GM04504 (cell line): ENCODE results near the gene VPS35.

ENCODE experiments used
- DNase-seq: peaks from one replicate; pipeline ENCODE4 v3.0.0-alpha.2; 2012; ENCODE audit warnings: low read depth

Gene VPS35

DNA sequence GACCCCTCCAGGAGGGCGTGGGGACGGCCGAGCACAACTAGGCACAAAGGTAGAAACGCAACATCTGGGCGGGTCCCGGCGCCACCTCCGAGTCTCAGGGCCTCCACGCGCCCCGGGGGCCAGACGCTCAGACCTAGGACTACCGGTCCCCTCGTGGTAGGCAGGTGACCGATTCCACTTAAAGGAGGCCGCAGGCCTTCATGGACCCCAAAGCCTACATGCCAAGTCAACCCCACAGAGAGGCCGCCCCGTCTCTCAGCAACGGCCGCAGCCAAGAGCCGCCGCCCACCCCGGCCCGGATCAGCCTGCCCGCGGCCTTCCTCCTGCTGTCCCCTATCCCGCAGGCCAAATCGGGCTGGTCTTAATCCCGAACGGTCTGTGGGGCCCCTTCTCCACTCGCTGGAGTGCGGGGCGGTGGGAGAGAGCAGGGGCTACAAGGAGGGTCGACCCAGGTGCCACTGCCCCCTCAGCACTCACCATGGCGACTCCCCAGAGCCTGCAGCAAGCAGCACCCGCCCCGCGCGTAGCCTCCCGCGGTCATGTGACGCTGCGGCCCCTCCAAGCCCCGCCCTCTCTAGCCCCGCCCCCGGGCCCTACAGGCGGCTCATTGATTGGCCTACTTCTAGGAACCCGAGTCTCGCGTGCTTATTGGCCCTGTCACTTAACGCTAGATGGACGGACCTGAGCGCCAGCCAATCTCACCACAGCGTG, at the start of gene VPS35:
Gene VPS35, minus strand, starts transcription at position 525 of the 711 bp plus-strand sequence. Its CDS starts 45 bp downstream, at position 480.
- DNase-seq: peak; percentile 98

DNA sequence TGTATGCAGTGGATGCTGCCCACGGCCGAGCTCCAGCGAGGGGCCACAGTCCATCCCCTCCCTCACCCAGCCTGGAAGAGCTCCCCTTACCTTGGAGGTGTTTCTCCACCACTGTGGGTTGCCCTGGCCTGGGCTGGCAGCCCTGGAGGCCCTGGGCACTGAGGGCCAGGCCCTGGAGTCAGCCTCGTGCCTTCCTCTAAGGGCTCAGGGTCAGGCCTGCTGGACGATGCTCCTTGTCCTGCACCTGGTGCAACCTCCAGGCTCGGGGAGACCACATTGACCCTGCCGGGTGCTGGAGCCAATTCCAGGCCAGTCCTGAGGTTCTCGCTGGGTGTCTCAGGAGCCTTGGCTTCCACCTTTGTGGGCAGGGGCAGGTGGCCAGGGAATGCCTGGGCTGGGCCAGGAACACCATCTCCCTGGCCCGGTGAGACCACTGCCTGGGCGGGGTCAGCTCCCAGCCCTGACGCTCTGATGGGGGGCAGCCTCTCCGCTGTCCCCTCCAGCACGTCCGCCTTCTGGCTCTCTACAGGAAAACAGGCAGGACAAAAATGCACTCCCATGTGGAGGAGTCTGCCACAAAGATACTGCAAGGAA, 48.7 kb upstream of the VPS35 start:
- DNase-seq: no peak

DNA sequence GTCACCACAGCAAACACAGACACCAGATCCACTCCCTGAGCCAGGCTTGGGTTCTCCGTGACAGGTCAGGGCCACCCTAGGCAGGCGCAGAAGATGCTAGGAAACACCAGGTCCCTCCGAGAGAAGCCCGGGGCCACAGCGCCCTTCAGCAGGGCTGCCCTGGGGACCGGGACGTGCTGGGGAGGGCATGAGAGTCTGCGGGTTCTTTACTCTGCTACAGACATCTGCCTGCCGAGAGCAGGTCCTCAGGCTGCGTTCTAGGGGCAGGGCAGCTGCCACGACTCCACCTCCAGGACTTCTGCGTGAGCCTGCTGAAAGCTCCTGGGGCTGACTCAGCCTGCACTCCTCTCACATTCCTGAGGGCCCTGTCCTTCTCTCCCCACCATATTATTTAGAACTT, 47.7 kb upstream of the VPS35 start:
- no peak for DNase-seq

DNA sequence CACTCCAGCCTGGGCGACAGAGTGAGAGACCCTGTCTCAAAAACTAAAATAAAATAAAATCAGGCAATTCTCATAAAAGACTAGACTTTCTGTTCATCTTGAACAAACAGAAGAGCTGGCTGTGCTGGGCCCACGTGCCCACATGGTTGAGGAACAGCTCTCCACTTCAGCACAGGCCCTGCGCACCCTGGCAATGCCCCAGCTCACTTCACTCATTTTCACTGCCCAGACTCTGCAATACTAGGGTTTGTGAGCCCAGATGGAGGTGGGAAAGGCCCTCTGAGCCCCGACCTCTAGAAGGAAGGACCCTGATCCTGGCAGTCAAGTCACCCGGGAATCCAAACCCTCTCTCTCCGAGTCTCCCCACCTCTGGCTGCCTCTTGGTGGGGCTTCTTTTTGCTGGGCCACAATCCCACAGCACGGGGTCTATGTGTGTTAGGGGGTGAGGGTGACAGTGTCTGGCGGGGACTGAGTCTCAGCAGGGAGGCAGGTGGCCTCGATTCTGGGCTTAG, 44.4 kb upstream of the VPS35 start:
- DNase-seq: no peak

DNA sequence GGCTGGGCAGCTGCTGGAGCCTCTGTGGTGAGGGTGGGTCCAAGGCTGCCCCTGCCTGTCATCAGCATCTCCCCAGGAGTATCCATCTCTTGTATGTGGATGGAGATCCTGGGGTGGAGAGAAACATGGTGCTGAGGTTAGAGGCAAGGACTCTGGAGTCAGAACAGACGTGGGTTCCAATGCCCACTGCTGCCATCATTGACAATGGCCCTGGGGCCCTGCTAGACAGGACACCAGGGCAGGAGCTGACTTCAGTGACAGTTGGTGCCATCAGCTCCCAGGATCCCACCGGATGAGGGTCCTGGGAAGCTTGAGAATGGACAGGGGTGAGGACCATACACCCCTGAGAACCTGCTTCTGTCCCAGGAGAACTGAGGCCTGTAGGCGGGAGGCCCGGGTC, 43.6 kb upstream of the VPS35 start:
- DNase-seq: no peak

DNA sequence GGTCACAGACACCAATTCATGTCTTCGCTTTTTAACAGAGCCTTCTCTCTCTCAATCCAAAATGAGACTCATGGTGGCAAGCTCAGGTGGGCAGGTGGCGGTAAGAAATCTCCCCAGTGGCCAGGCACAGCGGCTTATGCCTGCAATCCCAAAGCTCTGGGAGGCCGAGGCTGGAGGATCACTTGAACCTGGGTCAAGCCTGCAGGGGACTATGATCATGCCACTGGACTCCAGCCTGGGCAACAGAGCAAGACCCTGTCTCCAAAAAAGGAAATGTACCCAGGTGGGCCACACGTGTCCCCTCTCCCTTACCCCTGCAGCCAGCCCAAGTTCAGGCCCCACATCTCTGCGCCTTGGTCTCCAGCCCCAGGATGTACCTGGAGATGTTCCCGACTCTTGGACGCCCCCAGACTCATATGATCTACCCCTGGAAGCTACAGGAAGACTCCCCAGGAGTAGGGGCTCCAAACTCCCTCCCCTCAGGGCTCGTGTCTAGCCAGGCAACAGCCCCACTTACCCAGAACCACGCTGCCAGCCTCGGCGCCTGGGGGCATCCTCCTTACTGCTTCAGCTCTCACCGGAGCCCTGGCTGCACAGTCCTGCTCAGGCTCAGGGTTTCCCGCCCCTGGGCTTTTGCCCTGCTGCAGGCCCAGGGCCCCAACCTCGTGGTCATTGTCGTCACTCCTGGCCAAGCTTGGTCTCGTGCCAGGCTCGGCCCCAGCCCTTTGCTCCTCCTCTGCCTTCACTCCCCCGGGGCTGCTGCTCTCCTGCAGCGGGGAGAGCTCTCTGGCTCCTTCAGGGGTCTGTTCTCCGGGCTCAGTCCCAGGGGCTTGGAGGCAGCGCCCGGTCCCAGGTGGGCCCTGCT, 42.9 kb upstream of the VPS35 start:
- no peak for DNase-seq

DNA sequence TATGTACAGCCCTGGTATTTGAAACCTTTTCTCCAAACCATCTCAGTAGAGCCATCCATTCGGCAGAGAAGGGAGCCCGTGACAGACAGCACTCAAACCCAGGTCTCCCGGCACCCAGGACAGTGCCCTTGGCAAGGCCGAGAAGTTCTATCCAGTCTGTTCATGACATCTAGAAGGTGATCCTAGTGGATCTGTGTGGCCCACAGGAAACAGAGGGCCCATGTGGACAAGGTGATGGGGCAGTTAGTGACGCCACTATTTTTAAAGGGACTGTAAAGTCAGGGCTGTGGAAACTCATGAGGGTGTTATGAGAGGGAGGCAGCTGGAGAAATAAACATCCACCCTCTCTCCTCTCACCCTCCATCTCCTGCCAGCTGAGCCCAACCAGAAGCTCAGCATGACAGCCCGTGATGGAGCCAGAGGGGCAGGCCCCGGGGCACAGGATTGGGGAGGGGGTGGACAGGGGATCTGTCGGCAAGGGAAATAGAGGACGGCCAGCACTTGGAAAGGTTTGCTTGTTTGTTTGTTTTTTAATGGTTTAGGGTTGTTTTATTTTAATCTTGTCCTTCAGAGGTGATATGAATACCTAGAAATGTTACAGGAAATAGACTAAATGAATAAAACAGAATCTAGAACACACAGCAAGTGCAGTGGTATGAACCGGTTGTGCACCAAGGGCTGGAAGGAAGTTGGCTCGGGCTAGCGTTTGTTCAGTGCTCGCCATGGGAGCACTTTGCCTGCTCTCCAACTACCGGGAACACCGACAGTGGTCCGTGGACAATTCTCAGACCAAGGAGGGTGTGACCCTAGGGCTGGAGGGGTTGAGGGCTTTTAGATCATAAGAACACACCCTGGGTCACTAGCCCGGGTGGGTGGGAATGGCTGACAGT, 42.1 kb upstream of the VPS35 start:
- DNase-seq: no peak

DNA sequence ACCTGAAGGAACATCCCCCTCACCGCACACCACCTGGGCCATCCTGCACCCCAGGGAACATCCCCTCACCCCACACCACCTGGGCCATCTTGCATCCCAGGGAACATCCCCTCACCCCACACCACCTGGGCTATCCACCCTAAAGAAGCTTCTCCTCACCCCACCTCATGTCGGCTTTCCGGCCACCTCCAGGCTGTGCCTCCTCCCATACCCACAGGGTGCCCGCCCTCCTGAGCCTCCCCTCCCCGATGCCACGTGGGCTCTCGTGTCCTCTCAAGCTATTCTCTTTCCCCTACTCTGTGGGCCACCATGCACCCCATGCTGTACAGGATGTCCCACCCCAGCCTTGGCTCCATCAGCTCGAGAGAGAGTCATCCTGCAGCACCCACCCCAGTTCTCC, 41.1 kb upstream of the VPS35 start:
- DNase-seq: no peak

DNA sequence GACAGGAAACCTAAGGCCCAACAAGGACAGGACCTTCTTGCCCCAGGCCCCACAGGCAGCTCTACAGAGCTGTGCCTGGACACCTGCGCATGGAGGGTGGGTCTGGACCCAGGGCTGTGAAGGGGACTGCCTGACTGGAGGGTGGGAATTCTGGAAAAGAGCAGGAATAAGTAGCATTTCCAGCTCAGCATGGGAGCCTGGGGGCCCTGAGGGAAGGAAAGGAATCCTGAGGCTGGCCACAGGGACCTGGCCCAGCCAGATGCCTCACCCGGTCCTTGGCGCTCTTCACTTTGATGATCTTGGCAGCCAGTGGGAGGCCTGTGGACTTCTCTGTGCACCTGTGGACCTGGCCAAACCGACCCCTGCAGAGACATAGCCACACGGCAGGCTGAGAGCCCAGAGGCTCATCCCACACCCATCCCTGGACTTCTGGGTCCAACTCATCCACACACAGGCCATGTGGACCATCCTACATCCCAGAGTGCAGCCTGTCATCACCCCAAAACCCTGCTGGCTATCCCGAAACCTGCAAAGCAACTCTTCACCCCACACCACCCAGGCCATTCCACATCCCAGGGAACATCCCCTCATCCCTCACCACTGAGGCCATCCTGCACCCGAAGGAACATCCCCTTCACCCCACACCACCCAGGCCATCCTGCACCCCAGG, 40.5 kb upstream of the VPS35 start:
- no peak for DNase-seq

DNA sequence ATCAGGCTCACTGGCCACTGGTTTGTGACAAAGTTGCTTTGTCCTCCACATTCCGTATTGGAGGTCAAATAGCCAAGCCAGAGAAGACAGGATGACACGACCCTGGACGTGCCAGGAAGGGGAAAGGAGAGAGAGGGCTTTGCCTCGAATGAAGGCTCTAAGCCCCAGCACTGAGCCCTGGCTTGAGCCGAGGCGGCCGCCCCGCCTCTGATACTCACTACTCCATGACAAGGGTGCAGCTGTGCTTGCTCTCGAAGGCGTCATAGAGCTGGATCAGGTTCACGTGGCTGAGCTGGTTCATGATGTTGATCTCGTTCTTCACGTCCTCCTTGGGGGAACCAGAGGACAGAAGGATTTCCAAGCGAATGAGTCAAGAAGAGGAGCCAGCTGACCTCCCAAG, 39.8 kb upstream of the VPS35 start:
- no peak for DNase-seq

DNA sequence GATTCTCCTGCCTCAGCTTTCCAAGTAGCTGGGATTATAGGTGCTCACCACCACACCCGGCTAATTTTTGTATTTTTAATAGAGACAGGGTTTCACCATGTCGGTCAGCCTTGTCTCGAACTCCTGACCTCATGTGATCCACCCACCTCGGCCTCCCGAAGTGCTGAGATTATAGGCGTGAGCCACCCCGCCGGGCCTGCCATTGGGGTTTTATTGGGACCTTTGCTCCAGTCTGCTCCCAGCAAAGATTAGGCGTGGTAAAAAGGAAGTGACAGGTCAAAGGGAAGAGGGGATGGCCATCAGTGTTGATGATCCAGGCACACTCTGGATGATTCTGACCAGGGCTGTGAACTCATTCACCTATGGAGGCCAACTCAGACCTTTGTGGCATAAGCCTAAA, 38.7 kb upstream of the VPS35 start:
- DNase-seq: no peak

DNA sequence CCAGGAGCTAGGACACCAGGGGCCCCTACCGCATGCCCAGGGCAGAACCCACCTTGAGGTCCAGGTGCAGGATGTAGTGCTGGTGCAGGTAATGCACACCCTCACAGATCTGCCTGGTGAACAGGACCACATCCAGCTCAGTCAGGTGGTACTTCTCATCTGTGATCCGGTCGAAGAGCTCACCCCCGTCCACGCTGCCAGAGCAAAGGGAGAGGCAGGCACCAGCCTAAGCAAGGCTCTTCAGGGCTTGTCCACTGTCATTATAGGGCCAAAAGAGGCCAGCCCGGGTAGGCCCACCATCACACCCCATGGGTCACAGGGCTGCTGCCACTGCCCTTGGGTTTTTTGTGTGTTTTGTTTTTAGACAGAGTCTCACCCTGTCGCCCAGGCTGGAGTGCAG, 38.2 kb upstream of the VPS35 start:
- DNase-seq: no peak

DNA sequence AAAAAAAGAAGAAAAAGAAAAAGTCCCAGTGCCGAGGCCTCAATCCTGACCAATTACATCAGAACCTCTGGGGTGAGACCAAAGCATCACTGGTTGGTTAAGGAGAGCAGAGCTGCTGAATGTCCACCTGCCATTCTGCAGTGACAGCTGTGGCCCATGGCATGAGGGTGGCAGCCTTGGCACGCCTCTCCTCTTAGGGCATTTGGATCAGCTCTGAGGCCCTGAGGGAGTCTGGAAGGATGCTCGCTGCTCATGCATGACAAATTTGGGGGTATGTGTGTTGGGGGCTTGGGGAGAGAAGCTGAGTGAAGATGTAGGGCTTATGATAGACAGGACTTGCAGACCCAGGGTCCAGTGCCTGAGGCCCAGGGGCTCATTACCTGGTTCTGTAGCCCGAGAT, 32.9 kb upstream of the VPS35 start:
- DNase-seq: no peak

DNA sequence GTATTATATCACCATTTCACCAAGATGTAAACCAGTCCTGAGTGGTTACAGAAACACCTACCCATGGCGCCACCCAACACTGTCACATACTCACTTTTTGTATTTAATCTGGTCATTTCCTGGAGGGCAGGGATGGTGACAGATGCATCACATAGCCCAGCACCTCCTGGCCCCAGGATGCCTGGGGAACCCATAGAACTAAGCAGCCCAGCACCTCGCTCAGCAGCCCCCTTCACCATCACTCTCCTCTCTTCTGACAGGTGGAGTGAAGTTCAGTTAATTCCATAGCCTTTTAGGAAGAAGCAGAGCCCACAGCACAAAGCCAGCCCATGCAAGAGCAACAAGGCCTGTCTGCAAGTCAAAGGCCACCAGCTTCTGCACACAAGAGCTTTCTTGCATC, 31.6 kb upstream of the VPS35 start:
- DNase-seq: no peak

DNA sequence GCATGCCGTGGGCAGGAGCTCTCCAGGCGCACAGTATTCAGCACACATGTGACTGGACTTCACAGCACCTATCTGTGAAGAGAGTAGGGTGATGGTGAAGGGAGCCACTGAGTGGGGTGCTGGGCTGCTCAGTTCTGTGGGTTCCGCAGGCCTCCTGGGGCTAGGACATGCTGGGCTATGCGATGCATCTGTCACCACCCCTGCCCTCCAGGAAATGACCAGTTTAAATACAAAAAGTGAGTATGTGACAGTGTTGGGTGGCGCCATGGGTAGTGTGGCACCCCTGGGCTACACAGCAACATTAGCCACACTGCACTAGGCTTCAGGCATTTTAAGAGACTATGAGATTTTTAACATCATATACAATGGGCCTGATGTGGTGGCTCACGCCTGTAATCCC, 30.6 kb upstream of the VPS35 start:
- DNase-seq: no peak

DNA sequence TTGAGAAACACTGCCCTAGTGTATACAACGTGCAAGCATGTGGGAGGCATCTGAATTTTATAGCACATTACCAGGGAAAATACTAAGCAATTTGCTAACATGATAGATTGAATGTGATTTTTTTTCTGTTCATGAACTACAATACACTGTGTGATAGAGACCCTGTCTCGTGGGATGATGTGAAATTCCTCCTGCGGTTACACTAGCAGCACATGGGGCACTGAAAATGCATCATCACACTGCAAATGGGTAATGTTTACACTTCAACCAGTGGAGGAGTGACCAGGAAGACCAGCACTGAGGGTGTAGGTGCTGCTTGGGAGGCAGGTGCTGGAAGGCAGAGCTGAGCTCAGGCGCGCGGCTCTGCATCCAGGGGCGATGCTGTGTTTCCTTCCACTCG, 29.2 kb upstream of the VPS35 start:
- DNase-seq: no peak

DNA sequence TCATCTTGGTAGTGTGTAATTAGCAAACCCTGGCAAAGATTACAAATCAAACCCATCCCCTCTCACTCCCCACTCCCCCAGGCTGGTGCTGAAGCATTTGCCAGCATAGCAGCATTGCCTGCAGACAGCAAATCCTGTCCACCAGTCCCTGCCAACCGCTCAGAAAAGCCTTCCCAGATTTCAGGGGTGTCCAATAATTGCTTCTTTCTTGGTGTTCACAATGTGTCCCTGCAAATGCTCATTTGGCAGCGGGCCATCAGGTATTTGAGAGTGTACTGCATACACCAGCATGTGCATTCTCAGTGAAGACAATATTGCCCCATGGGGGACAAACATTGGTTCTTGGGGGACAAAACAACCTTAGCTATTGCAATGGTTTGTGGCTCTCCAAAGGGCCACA, 28.7 kb upstream of the VPS35 start:
- DNase-seq: no peak

DNA sequence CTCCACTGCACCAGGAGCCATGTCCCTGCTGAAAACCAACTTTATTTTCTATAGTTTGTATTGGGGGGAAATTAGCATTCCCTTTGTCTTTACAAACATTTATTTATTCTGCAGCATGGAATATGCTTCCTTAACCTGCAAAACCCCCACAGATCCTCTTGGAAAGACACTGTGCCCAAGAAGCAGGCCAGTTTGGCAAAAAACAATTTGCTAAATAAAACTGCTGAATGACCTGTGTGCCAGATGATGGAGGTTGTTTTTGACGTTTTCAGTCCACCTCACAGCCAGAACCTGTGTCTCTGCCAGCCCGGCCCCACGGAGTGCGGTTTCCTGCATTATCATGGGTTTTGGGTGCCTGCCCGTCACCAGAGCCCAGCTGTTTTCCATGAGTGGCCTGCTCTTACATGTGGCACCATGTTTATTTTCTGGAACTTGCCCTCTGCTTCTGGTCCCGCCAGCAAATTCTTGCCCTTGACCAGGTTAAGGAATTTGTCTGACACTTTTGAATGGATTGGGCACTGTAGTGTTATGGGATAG, 26.9 kb upstream of the VPS35 start:
- DNase-seq: no peak

DNA sequence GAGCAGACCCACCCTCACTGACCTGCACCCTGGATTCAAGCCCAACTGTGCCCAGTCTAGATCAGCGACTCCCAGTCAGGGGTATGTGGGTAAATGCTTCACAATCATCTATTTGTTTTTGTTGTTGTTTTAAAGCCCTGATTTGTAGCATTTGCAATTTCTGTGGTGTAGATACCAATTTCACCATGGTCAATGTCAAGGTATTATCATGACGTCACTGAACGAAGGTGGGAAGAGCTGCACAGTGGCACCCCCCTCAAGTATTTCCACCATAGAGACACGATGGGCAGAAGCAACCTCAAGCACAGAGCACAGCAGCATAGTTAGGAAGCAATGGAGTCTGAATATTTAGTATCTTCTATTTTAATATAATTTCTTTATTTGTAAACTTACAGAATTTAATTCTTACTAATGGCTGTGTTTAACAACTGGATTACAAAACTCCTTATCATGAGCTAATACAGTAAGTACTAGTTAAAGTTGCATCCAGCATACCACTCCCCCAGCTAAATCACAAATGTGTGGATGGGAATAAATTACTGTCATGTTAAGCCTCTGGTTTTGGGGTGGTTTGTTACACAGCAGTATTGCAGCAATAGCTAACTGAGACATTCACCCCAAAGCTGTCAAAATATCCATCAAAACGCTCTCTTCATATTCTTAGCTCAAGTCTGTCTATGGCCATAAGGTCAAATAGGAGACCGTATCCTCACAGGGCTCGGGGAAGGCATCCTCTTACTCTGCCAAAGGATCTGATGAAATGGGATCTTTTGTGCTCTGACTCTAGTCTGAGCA, 26.0 kb upstream of the VPS35 start:
- no peak for DNase-seq

DNA sequence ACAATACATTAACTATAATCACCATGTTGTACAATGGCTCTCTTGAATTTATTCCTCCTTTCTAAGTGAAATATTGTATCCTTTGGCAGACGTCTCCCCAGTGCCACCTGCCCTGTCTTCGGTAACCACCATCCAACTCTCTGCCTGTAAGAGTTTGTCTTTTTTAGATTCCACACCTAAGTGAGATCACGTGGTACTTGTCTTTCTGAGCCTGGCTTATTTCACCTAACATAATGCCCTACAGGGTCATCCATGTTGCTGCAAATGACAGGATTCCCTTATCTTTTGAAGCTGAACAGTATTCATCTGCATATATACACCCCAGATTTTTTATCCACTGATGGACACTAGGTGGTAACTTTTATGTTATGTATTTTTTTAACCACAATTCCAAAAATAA, 24.7 kb upstream of the VPS35 start:
- DNase-seq: no peak
